Liver (tissue), 9 donors: ENCODE results near the gene TUSC2. TPM values are rescaled to one million over a fixed set of nuclear protein-coding genes. Genes with fewer than 3 reads are reported as not detected.

Experiments
- DNase-seq: peaks from one replicate; pipeline ENCODE4 v3.0.0-alpha.2; 2017; ENCODE audit warnings: low spot score
- H3K27ac ChIP-seq, 2 donors: one replicate each; pipeline ENCODE4 v1.7.0; 2013; ENCODE audit warnings: inconsistent platforms in 2 of 2, low read length in 2 of 2, control low read depth in 1 of 2, low read depth in 1 of 2, mild to moderate bottlenecking in 1 of 2
- H3K27me3 ChIP-seq, 4 donors: one replicate each; pipeline versions ENCODE4 v1.6.1 to v1.7.0; 2013; ENCODE audit warnings: low read length in 3 of 4, inconsistent platforms in 1 of 4, mild to moderate bottlenecking in 1 of 4, moderate library complexity in 1 of 4; ENCODE audit not compliant: control insufficient read depth in 4 of 4, insufficient read depth in 4 of 4
- H3K36me3 ChIP-seq, 4 donors: one replicate each; pipeline versions ENCODE4 v1.6.1 to v1.7.0; 2013; ENCODE audit warnings: low read length in 3 of 4, mild to moderate bottlenecking in 3 of 4, low read depth in 1 of 4, moderate library complexity in 1 of 4; ENCODE audit not compliant: control insufficient read depth in 4 of 4, insufficient read depth in 3 of 4
- H3K4me1 ChIP-seq, 4 donors: one replicate each; pipeline versions ENCODE4 v1.6.1 to v1.7.0; 2013; ENCODE audit warnings: low read length in 3 of 4, mild to moderate bottlenecking in 3 of 4, moderate library complexity in 1 of 4; ENCODE audit not compliant: control insufficient read depth in 4 of 4, insufficient read depth in 4 of 4
- H3K4me3 ChIP-seq, 3 donors: one replicate each; pipeline versions ENCODE4 v1.6.1 to v1.7.0; 2013; ENCODE audit warnings: low read length in 3 of 3, control low read depth in 1 of 3, low read depth in 1 of 3, mild to moderate bottlenecking in 1 of 3
- H3K9ac ChIP-seq, 2 donors: one replicate each; pipeline ENCODE4 v1.7.0; 2013; ENCODE audit warnings: low read length in 2 of 2, mild to moderate bottlenecking in 2 of 2, moderate library complexity in 2 of 2, control low read depth in 1 of 2, low read depth in 1 of 2
- H3K9me3 ChIP-seq, 4 donors: one replicate each; pipeline versions ENCODE4 v1.6.1 to v1.7.0; 2013; ENCODE audit warnings: low read length in 3 of 4; ENCODE audit not compliant: control insufficient read depth in 4 of 4
- CTCF ChIP-seq: fragments of 150-350 bp; IDR thresholded peaks from 2 replicates; pipeline ENCODE4 v1.5.1; 2017; ENCODE audit warnings: improper control_type of control experiment, low read depth, low read length; ENCODE audit not compliant: missing input control
- EGR1 ChIP-seq, 2 donors: IDR thresholded peaks; 2 replicates each; pipeline ENCODE4 v1.6.1; 2016 to 2018; ENCODE audit warnings: antibody characterized with exemption in 2 of 2, low read depth in 2 of 2
- FOXA1 ChIP-seq: IDR thresholded peaks from 2 replicates; pipeline ENCODE4 v1.6.1; 2016; ENCODE audit warnings: antibody characterized with exemption
- FOXA2 ChIP-seq: IDR thresholded peaks from 2 replicates; pipeline ENCODE4 v1.6.1; 2016; ENCODE audit warnings: antibody characterized with exemption
- GABPA ChIP-seq, 2 donors: IDR thresholded peaks in 1 of 2; conservative IDR thresholded peaks in 1 of 2; 2 replicates each; pipeline ENCODE4 v1.6.1; 2016; ENCODE audit warnings: antibody characterized with exemption in 2 of 2, mild to moderate bottlenecking in 1 of 2, moderate library complexity in 1 of 2
- HNF4A ChIP-seq, 2 donors: conservative IDR thresholded peaks; 2 replicates each; pipeline ENCODE4 v1.6.1; 2016; ENCODE audit warnings: antibody characterized with exemption in 2 of 2, mild to moderate bottlenecking in 2 of 2
- HNF4G ChIP-seq: IDR thresholded peaks from 2 replicates; pipeline ENCODE4 v1.6.1; 2016; ENCODE audit warnings: antibody characterized with exemption
- JUND ChIP-seq, 2 donors: IDR thresholded peaks; 2 replicates each; pipeline ENCODE4 v1.6.1; 2016; ENCODE audit warnings: antibody characterized with exemption in 2 of 2
- NR2F2 ChIP-seq: IDR thresholded peaks from 2 replicates; pipeline ENCODE4 v1.6.1; 2016; ENCODE audit warnings: antibody characterized with exemption
- RAD21 ChIP-seq, 2 donors: IDR thresholded peaks; 2 replicates each; pipeline ENCODE4 v1.6.1; 2016; ENCODE audit warnings: antibody characterized with exemption in 2 of 2, mild to moderate bottlenecking in 2 of 2
- REST ChIP-seq: IDR thresholded peaks from 2 replicates; pipeline ENCODE4 v1.6.1; 2016; ENCODE audit warnings: antibody characterized with exemption, mild to moderate bottlenecking
- RXRA ChIP-seq, 2 donors: IDR thresholded peaks; 2 replicates each; pipeline ENCODE4 v1.6.1; 2017 to 2018; ENCODE audit warnings: antibody characterized with exemption in 2 of 2, mild to moderate bottlenecking in 1 of 2
- SP1 ChIP-seq: IDR thresholded peaks from 2 replicates; pipeline ENCODE4 v1.6.1; 2018; ENCODE audit warnings: antibody characterized with exemption, mild to moderate bottlenecking
- TAF1 ChIP-seq: conservative IDR thresholded peaks from 2 replicates; pipeline ENCODE4 v1.6.1; 2016; ENCODE audit warnings: antibody characterized with exemption, mild to moderate bottlenecking
- YY1 ChIP-seq: IDR thresholded peaks from 2 replicates; pipeline ENCODE4 v1.6.1; 2016; ENCODE audit warnings: antibody characterized with exemption, mild to moderate bottlenecking
- ZBTB33 ChIP-seq: IDR thresholded peaks from 2 replicates; pipeline ENCODE4 v1.6.1; 2016; ENCODE audit warnings: antibody characterized with exemption
- WGBS: extraction: QIAGEN DNeasy Blood & Tissue Kit; methylation state at CpG from one replicate; pipeline ENCODE4 v1.1.7; 2013; 5-methylcytosine and 5-hydroxymethylcytosine counted together
- polyA plus RNA-seq, 2 donors: library from polyadenylated mRNA; stranded (reverse) in 1 of 2; unstranded in 1 of 2; fragments of 200-250 nt in 1 of 2; fragments of >200 nt in 1 of 2; fragmentation: Nextera tagmentation in 1 of 2; extraction: Ambion mirVana in 1 of 2; gene quantifications; one replicate each; pipeline versions ENCODE4 v1.2.1 to v1.2.3, GENCODE V29; 2013 to 2015
- total RNA-seq, 2 donors: library from RNA; depleted of rRNA; stranded (reverse); fragments of >200 nt; gene quantifications; one replicate each; pipeline ENCODE4 v1.2.3, GENCODE V29; 2014
- TF ChIP-seq, protein P1 (sequence below): IDR thresholded peaks from 2 replicates; pipeline ENCODE4 v1.6.1; 2016; ENCODE audit warnings: antibody characterized with exemption
- TF ChIP-seq, protein P2 (sequence below): IDR thresholded peaks from 2 replicates; pipeline ENCODE4 v1.6.1; 2016; ENCODE audit warnings: antibody characterized with exemption
- donor health status: healthy.
- donor health status: healthy.
- donor health status: healthy.
- donor health status: healthy.
- donor health status: healthy.

The TUSC2 gene
- total and polyA plus RNA-seq, 4 donors, result 12.7 to 37.7 (median 21.7) TPM

GRCh38 chr3:50321336-50322114 is 6.5 kb downstream of the TUSC2 start:
- Histone ChIP-seq H3K4me1 (peaks cover 15 to 71% (median 53%) of the 10 kb centered on the region in 4 donors), H3K27me3 (no peaks in the 10 kb centered on the region), H3K27ac (peak overlapping the region; percentile 98 to 99), H3K4me3 (peak overlapping the region; percentile 81 to 96 (median 95)), H3K9ac (peak overlapping the region; percentile 94 to 97), H3K9me3 (no peaks in the 10 kb centered on the region), H3K36me3 (peaks cover 0 to 11% (median 2%) of the 10 kb centered on the region in 4 donors)
- 2% methylated on average over 59 of the region's 59 CpGs for WGBS
- TF ChIP-seq FOXA2 (no peak), HNF4A (conservative IDR thresholded peaks at IDR 0.05) (peak in 1 of 2 donors; percentile 9), CTCF (peak; percentile 31), TAF1 (no peak), HNF4G (no peak), JUND (IDR thresholded peaks at IDR 0.05) (no peak), YY1 (no peak), SP1 (peak; percentile 77), RXRA (IDR thresholded peaks at IDR 0.05) (peak; percentile 4 to 23), RAD21 (IDR thresholded peaks at IDR 0.05) (peak in 1 of 2 donors; percentile 17), GABPA (IDR thresholded peaks at IDR 0.05 in 1 of 2, conservative IDR thresholded peaks at IDR 0.05 in 1 of 2) (no peak), NR2F2 (peak; percentile 71), EGR1 (IDR thresholded peaks at IDR 0.05; ENCODE audit: low read depth in 2 of 2) (peak in 1 of 2 donors; percentile 83), REST (no peak), ZBTB33 (no peak), FOXA1 (no peak)
- TF ChIP-seq, protein P1, sequence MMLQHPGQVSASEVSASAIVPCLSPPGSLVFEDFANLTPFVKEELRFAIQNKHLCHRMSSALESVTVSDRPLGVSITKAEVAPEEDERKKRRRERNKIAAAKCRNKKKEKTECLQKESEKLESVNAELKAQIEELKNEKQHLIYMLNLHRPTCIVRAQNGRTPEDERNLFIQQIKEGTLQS, result no peak
- TF ChIP-seq, protein P2, sequence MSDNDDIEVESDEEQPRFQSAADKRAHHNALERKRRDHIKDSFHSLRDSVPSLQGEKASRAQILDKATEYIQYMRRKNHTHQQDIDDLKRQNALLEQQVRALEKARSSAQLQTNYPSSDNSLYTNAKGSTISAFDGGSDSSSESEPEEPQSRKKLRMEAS, result peak; percentile 99
- DNase-seq, result peak; percentile 88
